DMS53 treated with DMSO at 0.1 percent for 48 hours (cell line): ENCODE results near the gene SSTR3.

Experiments
- DNase-seq: peaks from one replicate; lab custom pipeline; 2025; ENCODE audit not compliant: unreplicated experiment; lab: John Stamatoyannopoulos, UW

The SSTR3 gene

GRCh38 chr22:37197451-37198257 is 14.6 kb downstream of the SSTR3 start:
- DNase-seq: no peak

- DNase-seq: no peak
Observed at GRCh38 chr22:37196539-37197450, 15.5 kb downstream of the SSTR3 start.

GRCh38 chr22:37195921-37196320 is 16.4 kb downstream of the SSTR3 start:
- no peak for DNase-seq

GRCh38 chr22:37194750-37195149 is 17.5 kb downstream of the SSTR3 start:
- DNase-seq: no peak

DNA sequence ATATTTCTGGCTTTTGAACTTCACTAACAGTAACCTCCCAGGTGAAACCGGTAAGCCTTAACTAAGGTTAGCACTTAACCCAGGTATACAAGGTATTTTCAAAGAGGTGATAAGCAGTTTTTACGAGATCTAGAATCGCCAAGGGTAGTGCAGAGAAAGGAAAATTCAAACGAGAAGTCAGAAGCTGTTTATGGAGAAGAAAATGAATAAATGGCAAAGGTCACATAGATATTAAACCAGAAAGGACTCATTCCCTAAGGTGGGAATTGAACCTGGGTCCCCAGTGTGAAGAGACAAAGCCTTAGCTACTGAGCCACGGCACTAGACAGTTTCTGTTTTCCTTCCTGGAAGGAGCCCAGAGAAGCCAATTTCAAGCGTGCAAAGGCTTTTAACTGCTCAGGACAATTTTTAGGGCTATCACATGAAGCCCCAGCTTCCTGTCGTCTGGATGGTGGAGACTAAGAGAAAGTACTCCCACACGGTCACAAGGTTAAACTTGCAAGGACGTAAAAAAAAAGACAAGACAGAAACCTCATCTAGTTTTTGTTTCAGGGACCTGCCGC is 18.6 kb downstream of the SSTR3 start:
- no peak for DNase-seq

DNA sequence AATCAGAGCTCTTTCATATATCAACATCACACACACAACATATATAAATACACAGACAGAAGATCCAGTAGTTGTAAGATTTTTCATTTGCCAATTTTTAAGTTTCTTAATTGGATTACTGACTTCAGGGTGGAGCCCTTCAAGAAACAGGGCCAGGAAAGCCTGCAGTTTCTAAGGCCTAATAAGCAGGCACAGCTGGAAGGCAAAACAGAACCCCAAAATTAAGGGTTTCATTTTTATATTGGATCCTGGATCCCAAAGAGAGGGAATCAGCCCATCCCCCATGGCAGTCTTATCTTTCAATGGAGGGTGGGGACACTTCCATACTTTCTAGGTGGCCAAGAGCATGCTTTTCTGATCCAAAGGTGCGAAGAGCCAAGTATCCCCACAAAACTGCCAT is 19.5 kb downstream of the SSTR3 start:
- no peak for DNase-seq

DNA sequence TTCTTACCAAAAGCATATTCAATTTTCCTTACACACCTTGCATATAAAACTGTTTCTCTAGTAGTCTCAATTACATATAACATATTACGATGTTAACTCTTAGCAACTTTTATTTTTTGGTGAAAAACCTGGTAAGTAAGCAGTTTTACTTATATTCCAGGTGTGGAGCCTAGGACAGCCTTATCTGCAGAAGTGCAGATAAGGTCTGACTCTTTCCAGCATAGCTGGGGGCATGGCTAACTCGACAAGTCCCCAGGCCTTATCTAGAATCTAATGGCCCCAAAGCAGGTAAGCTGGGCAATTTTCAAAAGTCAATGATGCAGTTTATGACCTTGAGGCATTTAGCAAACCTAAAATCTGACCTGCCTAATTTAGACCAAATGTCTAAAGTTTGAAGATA is 20.1 kb downstream of the SSTR3 start:
- no peak for DNase-seq

GRCh38 chr22:37190262-37190780 is 22.0 kb downstream of the SSTR3 start:
- no peak for DNase-seq

GRCh38 chr22:37188901-37189466 is 23.3 kb downstream of the SSTR3 start:
- DNase-seq: no peak

- DNase-seq: no peak
Observed at GRCh38 chr22:37187891-37188761, 24.2 kb downstream of the SSTR3 start, which contains the start of gene C1QTNF6. TSS of gene C1QTNF6 (minus strand) at chr22:37188247. CDS start at chr22:37188213, 34 bp downstream.

DNA sequence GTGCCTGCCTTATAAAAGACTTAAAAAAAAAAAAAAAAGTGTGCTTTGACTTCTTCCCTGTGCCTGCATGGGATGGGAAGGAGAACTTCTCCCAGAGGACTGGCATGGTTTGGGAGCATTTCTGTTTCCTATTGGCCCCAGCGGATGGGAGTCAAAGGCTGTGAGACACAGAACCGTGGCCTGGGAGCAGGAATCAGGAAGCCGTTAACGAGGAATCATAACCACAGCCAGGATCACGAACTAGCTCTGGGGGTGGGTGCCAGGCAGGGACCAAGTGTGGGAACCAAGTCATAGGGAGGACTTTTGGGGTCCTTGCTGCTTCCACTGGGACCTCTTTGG is 24.8 kb downstream of the SSTR3 start:
- DNase-seq: no peak

DNA sequence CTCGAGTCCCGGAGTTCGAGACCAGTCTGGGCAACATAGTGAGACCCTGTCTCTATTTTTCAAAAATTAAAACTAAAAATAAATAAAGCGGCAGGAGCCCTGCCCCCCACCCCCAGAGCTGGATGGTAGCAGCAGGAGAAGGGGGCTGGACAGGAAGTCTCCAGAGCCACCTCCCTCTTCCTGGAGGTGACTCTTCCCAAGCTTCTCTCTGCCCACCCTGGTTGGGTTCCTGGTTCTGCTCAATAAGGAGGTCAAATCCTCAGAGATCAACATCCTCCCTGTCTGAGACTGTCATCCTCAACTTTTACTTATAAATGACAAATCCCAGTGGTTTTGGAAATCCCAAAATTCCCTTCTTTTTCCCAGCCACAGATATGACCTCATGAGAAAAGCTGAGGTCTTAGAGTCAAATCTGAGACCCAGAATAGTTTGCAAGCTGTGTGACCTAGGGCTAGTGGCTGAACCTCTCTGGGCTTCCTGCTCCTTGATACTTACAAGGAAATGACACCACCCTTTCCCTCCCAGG is 25.2 kb downstream of the SSTR3 start:
- no peak for DNase-seq

GRCh38 chr22:37186228-37186996 is 25.9 kb downstream of the SSTR3 start:
- no peak for DNase-seq

GRCh38 chr22:37185646-37186227 is 26.5 kb downstream of the SSTR3 start:
- no peak for DNase-seq

DNA sequence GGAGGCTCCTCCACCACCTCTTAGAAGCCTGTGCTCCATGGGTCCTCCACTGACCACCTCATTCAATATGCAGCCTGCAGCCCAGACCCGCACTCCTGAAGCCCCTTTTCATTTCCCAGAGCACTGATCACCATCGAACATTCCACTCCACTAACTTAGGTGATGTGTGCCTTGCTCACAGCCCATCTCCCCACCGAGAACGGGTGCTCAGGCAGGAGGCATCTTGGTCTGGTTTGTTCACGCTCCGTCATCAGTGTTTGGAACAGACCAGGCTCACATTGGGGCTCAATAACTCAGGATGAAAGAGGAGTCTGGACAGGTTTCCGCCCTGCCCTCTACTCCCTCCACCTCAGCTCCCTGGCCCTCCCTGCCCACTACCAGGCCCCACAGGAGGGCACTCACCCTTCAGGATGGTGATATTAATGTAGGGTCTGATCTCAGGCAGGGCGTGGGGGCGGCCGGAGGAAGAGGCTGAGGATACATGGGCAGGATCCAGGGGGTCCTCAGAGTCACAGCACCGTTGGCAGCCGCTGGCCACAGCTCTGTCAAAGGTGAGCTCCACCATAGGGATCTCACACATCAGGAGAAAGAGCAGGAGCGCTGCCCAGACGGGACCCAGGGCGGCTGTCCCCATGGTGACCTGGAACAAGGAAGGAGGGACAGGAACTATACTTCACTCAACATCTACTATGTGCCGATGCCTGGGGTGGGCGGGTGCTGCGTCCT is 27.3 kb downstream of the SSTR3 start:
- no peak for DNase-seq

DNA sequence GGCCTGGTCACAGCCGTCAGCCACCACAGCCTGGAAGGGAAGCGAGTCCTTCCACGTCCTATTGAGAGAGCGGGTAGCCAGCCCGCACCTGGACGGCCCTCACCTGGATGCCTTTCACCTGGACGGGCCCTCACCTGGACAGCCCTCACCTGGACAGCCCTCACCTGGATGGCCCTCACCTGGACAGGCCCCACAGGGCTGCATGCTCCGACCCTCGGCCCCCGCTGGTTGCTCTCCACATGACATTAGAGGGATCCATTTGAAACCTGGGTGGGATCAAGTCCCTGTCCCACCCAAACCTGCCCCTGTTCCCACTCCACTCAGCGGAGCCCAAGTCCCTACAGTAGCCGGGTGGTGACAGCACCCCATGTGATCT is 27.9 kb downstream of the SSTR3 start:
- DNase-seq: no peak

- DNase-seq: no peak
Observed at GRCh38 chr22:37183432-37184379, 28.6 kb downstream of the SSTR3 start.
